Mesenteric fat pad (tissue), 1 donor: Measurements from ENCODE around the gene GPC6. TPM values are rescaled to one million over a fixed set of nuclear protein-coding genes. Genes with fewer than 3 reads are reported as not detected.

Experiments used
- DNase-seq: peaks from one replicate; pipeline ENCODE4 v3.0.0-alpha.2; 2020; ENCODE audit warnings: low spot score
- total RNA-seq: library from RNA; stranded (reverse); fragmentation: NEBNext Ultra II Directional; extraction: Animal tissue kit (Norgen Biotek cat#: 25700); gene quantifications from one replicate; pipeline ENCODE4 v1.2.1, GENCODE V29; 2021
- donor health status: DM: yes; HTN: yes; CAD: no.

Gene GPC6
- total RNA-seq, 1 donor from 2014 or later: 23.1 TPM

GRCh38 chr13:94014461-94014860 is 787.9 kb downstream of the GPC6 start:
- no peak for DNase-seq

GRCh38 chr13:94020426-94020825 is 793.8 kb downstream of the GPC6 start:
- DNase-seq: no peak

- DNase-seq: no peak
These were observed 794.2 kb downstream of the GPC6 start for GRCh38 chr13:94020833-94021232.

- no peak for DNase-seq
These were observed 801.6 kb downstream of the GPC6 start for GRCh38 chr13:94028234-94028633.

- no peak for DNase-seq
These were observed 802.0 kb downstream of the GPC6 start for GRCh38 chr13:94028650-94029049.

GRCh38 chr13:94030415-94031119 is 804.0 kb downstream of the GPC6 start:
- no peak for DNase-seq

- no peak for DNase-seq
These were observed 805.0 kb downstream of the GPC6 start for GRCh38 chr13:94031609-94032008.

GRCh38 chr13:94033098-94033497 is 806.5 kb downstream of the GPC6 start:
- DNase-seq: no peak

- DNase-seq: no peak
These were observed 807.4 kb downstream of the GPC6 start for GRCh38 chr13:94033830-94034642.

GRCh38 chr13:94050039-94050438 is 823.4 kb downstream of the GPC6 start:
- no peak for DNase-seq

- DNase-seq: no peak
These were observed 824.1 kb downstream of the GPC6 start for GRCh38 chr13:94050686-94051085.

- no peak for DNase-seq
These were observed 827.5 kb downstream of the GPC6 start for GRCh38 chr13:94053986-94054593.

- DNase-seq: no peak
These were observed 829.9 kb downstream of the GPC6 start for GRCh38 chr13:94056362-94056990.

GRCh38 chr13:94057618-94058186 is 831.1 kb downstream of the GPC6 start:
- no peak for DNase-seq

- no peak for DNase-seq
These were observed 832.3 kb downstream of the GPC6 start for GRCh38 chr13:94058821-94059360.

- DNase-seq: no peak
These were observed 834.7 kb downstream of the GPC6 start for GRCh38 chr13:94061301-94061700.

- no peak for DNase-seq
These were observed 836.5 kb downstream of the GPC6 start for GRCh38 chr13:94063096-94063495.

GRCh38 chr13:94063848-94064247 is 837.2 kb downstream of the GPC6 start:
- no peak for DNase-seq

GRCh38 chr13:94065741-94066140 is 839.1 kb downstream of the GPC6 start:
- DNase-seq: no peak

GRCh38 chr13:94073007-94073744 is 846.6 kb downstream of the GPC6 start:
- no peak for DNase-seq
